Activated naive CD8-positive, alpha-beta T cell treated with anti-CD3 and anti-CD28 coated beads, Interleukin-2, amount 50 U/mL, for 24 hours (primary cell): ENCODE data around the gene ZWINT.

ENCODE experiments used
- ATAC-seq: fragments of 150-1000 bp; cut with Tn5 transposase; one replicate; pipeline ENCODE4 v1.10.0; 2021
- DNase-seq: peaks from one replicate; pipeline ENCODE4 v3.0.0; 2021
- H3K27ac Mint-ChIP-seq: one replicate; pipeline ENCODE4 v1.8.0; 2021; ENCODE audit warnings: mild to moderate bottlenecking, mixed read lengths
- H3K27me3 Mint-ChIP-seq: one replicate; pipeline ENCODE4 v1.8.0; 2021; ENCODE audit warnings: mixed read lengths
- H3K36me3 Mint-ChIP-seq: one replicate; pipeline ENCODE4 v1.8.0; 2021; ENCODE audit warnings: low read depth, mixed read lengths
- H3K4me1 Mint-ChIP-seq: one replicate; pipeline ENCODE4 v1.8.0; 2021; ENCODE audit warnings: mixed read lengths
- H3K4me3 Mint-ChIP-seq: one replicate; pipeline ENCODE4 v1.8.0; 2021; ENCODE audit warnings: mild to moderate bottlenecking, moderate library complexity, mixed read lengths
- H3K9me3 Mint-ChIP-seq: one replicate; pipeline ENCODE4 v1.8.0; 2021; ENCODE audit warnings: mixed read lengths

The ZWINT gene

GRCh38 chr10:56360967-56361612, at the start of gene ZWINT:
TSS of gene ZWINT (minus strand) at chr10:56361259. CDS start at chr10:56361236, 23 bp downstream.
- ATAC-seq: peak; percentile 98

GRCh38 chr10:56383806-56384205, 22.7 kb upstream of the ZWINT start:
- H3K4me1 Mint-ChIP-seq: no peaks in the 10 kb centered on the region
- H3K27me3 Mint-ChIP-seq: no peaks in the 10 kb centered on the region
- no peak overlapping the region for H3K4me3 Mint-ChIP-seq
- H3K36me3 Mint-ChIP-seq: no peaks in the 10 kb centered on the region
- H3K27ac Mint-ChIP-seq: no peak overlapping the region
- ATAC-seq (no peak), DNase-seq (no peak)
- peaks cover 9% of the 10 kb centered on the region for H3K9me3 Mint-ChIP-seq

More at GRCh38 chr10:56360967-56361612, at the start of gene ZWINT:
- DNase-seq: peak; percentile 90
- Mint-ChIP-seq H3K27me3 (no peaks in the 10 kb centered on the region), H3K4me3 (peak within 1 kb of the TSS; percentile 97), H3K4me1 (peaks cover 41% of the 10 kb centered on the region), H3K27ac (peak within 1 kb of the TSS; percentile 91), H3K36me3 (peaks cover 43% of the 10 kb centered on the region), H3K9me3 (no peaks in the 10 kb centered on the region)

GRCh38 chr10:56370217-56371113, 9.4 kb upstream of the ZWINT start:
- peaks cover 5% of the 10 kb centered on the region for H3K36me3 Mint-ChIP-seq
- ATAC-seq: no peak
- no peak overlapping the region for H3K4me3 Mint-ChIP-seq
- no peaks in the 10 kb centered on the region for H3K27me3 Mint-ChIP-seq
- H3K4me1 Mint-ChIP-seq: no peaks in the 10 kb centered on the region
- peaks cover 18% of the 10 kb centered on the region for H3K9me3 Mint-ChIP-seq
- no peak for DNase-seq
- H3K27ac Mint-ChIP-seq: no peak overlapping the region

GRCh38 chr10:56360583-56360966, 484 bp downstream of the ZWINT start:
- DNase-seq (no peak), ATAC-seq (no peak)
- Mint-ChIP-seq H3K27ac (peak overlapping the region; percentile 91), H3K4me3 (peak overlapping the region; percentile 97), H3K36me3 (peaks cover 43% of the 10 kb centered on the region), H3K27me3 (no peaks in the 10 kb centered on the region), H3K4me1 (peaks cover 41% of the 10 kb centered on the region), H3K9me3 (no peaks in the 10 kb centered on the region)

GRCh38 chr10:56359837-56360236, 1.2 kb downstream of the ZWINT start:
- no peaks in the 10 kb centered on the region for H3K9me3 Mint-ChIP-seq
- H3K36me3 Mint-ChIP-seq: peaks cover 48% of the 10 kb centered on the region
- ATAC-seq (no peak), DNase-seq (no peak)
- H3K4me1 Mint-ChIP-seq: peaks cover 41% of the 10 kb centered on the region
- no peaks in the 10 kb centered on the region for H3K27me3 Mint-ChIP-seq
- peak overlapping the region; percentile 42 for H3K27ac Mint-ChIP-seq
- peak overlapping the region; percentile 97 for H3K4me3 Mint-ChIP-seq

- Mint-ChIP-seq H3K27ac (no peak overlapping the region), H3K27me3 (no peaks in the 10 kb centered on the region), H3K9me3 (no peaks in the 10 kb centered on the region), H3K4me3 (peak overlapping the region; percentile 36), H3K36me3 (peaks cover 52% of the 10 kb centered on the region), H3K4me1 (peaks cover 36% of the 10 kb centered on the region)
- DNase-seq (no peak), ATAC-seq (no peak)
These were observed 4.0 kb downstream of the ZWINT start for GRCh38 chr10:56357018-56357417.

GRCh38 chr10:56351909-56352630, 9.0 kb downstream of the ZWINT start:
- Mint-ChIP-seq H3K9me3 (no peaks in the 10 kb centered on the region), H3K4me3 (no peak overlapping the region), H3K4me1 (peaks cover 2% of the 10 kb centered on the region), H3K27me3 (no peaks in the 10 kb centered on the region), H3K27ac (no peak overlapping the region), H3K36me3 (peaks cover 16% of the 10 kb centered on the region)
- ATAC-seq (no peak), DNase-seq (no peak)

GRCh38 chr10:56349611-56350010, 11.4 kb downstream of the ZWINT start:
- H3K9me3 Mint-ChIP-seq: no peaks in the 10 kb centered on the region
- ATAC-seq: no peak

GRCh38 chr10:56348101-56348500, 13.0 kb downstream of the ZWINT start:
- Mint-ChIP-seq H3K4me1 (no peaks in the 10 kb centered on the region), H3K9me3 (no peaks in the 10 kb centered on the region), H3K27ac (no peak overlapping the region), H3K4me3 (no peak overlapping the region), H3K36me3 (peaks cover 4% of the 10 kb centered on the region), H3K27me3 (no peaks in the 10 kb centered on the region)
- ATAC-seq (no peak), DNase-seq (no peak)

More at GRCh38 chr10:56349611-56350010, 11.4 kb downstream of the ZWINT start:
- Mint-ChIP-seq H3K4me3 (no peak overlapping the region), H3K4me1 (no peaks in the 10 kb centered on the region), H3K36me3 (peaks cover 9% of the 10 kb centered on the region), H3K27me3 (no peaks in the 10 kb centered on the region), H3K27ac (no peak overlapping the region)
- no peak for DNase-seq

GRCh38 chr10:56346845-56347415, 14.1 kb downstream of the ZWINT start:
- DNase-seq: no peak
- Mint-ChIP-seq H3K9me3 (no peaks in the 10 kb centered on the region), H3K4me3 (no peak overlapping the region), H3K27ac (no peak overlapping the region), H3K27me3 (no peaks in the 10 kb centered on the region), H3K36me3 (peaks cover 2% of the 10 kb centered on the region), H3K4me1 (no peaks in the 10 kb centered on the region)
- no peak for ATAC-seq

- no peak overlapping the region for H3K4me3 Mint-ChIP-seq
- no peak for DNase-seq
- ATAC-seq: no peak
- no peaks in the 10 kb centered on the region for H3K27me3 Mint-ChIP-seq
- H3K27ac Mint-ChIP-seq: no peak overlapping the region
- no peaks in the 10 kb centered on the region for H3K36me3 Mint-ChIP-seq
- peaks cover 13% of the 10 kb centered on the region for H3K9me3 Mint-ChIP-seq
- no peaks in the 10 kb centered on the region for H3K4me1 Mint-ChIP-seq
These were observed 19.4 kb downstream of the ZWINT start for GRCh38 chr10:56341612-56342011.

GRCh38 chr10:56329961-56330360, 31.1 kb downstream of the ZWINT start:
- Mint-ChIP-seq H3K27me3 (no peaks in the 10 kb centered on the region), H3K27ac (no peak overlapping the region), H3K36me3 (no peaks in the 10 kb centered on the region), H3K9me3 (peaks cover 2% of the 10 kb centered on the region), H3K4me3 (no peak overlapping the region), H3K4me1 (no peaks in the 10 kb centered on the region)
- DNase-seq (no peak), ATAC-seq (no peak)

GRCh38 chr10:56327118-56327517, 33.9 kb downstream of the ZWINT start:
- Mint-ChIP-seq H3K27me3 (no peaks in the 10 kb centered on the region), H3K27ac (no peak overlapping the region)

GRCh38 chr10:56319386-56319785, 41.7 kb downstream of the ZWINT start:
- Mint-ChIP-seq H3K27ac (no peak overlapping the region), H3K4me3 (no peak overlapping the region), H3K36me3 (no peaks in the 10 kb centered on the region), H3K27me3 (no peaks in the 10 kb centered on the region), H3K4me1 (no peaks in the 10 kb centered on the region), H3K9me3 (peaks cover 6% of the 10 kb centered on the region)
- ATAC-seq (no peak), DNase-seq (no peak)

More at GRCh38 chr10:56327118-56327517, 33.9 kb downstream of the ZWINT start:
- Mint-ChIP-seq H3K9me3 (peaks cover 6% of the 10 kb centered on the region), H3K36me3 (no peaks in the 10 kb centered on the region), H3K4me1 (no peaks in the 10 kb centered on the region), H3K4me3 (no peak overlapping the region)
- no peak for DNase-seq
- ATAC-seq: no peak
